MM.1S (cell line): ENCODE data around the gene CCDC18.

Source experiments
- DNase-seq: peaks from one replicate; pipeline ENCODE4 v3.0.0-alpha.2; 2015
- H2AFZ ChIP-seq: fragments of 300-600 bp; sonication (generic); 2 replicates; pipeline ENCODE4 v1.6.0; 2016; ENCODE audit warnings: antibody characterized with exemption, low read length
- H3F3A ChIP-seq: fragments of 300-600 bp; sonication (generic); 2 replicates; pipeline ENCODE4 v1.6.1; 2016; ENCODE audit warnings: mild to moderate bottlenecking, antibody characterized with exemption, low read length, moderate library complexity, mixed read lengths; ENCODE audit not compliant: insufficient read depth
- H3K27ac ChIP-seq: fragments of 300-600 bp; sonication (generic); 2 replicates; pipeline ENCODE4 v1.5.1; 2016; ENCODE audit warnings: mild to moderate bottlenecking, low read length
- H3K27me3 ChIP-seq: fragments of 300-600 bp; sonication (generic); replicated peaks from 2 replicates; pipeline ENCODE4 v1.6.0; 2016; ENCODE audit warnings: low read length; ENCODE audit not compliant: insufficient read depth
- H3K36me3 ChIP-seq: fragments of 300-600 bp; sonication (generic); replicated peaks from 2 replicates; pipeline ENCODE4 v1.6.1; 2016; ENCODE audit warnings: mild to moderate bottlenecking, low read length, mixed read lengths; ENCODE audit not compliant: insufficient read depth
- H3K4me1 ChIP-seq: fragments of 300-600 bp; sonication (generic); 2 replicates; pipeline ENCODE4 v1.6.1; 2016; ENCODE audit warnings: low read length, mixed read lengths
- H3K4me2 ChIP-seq: fragments of 300-600 bp; sonication (generic); 2 replicates; pipeline ENCODE4 v1.6.0; 2016; ENCODE audit warnings: low read depth, low read length
- H3K4me3 ChIP-seq: fragments of 300-600 bp; sonication (generic); 2 replicates; pipeline ENCODE4 v1.5.1; 2016; ENCODE audit warnings: low read length, mixed read lengths
- H3K79me2 ChIP-seq: fragments of 300-600 bp; sonication (generic); 2 replicates; pipeline ENCODE4 v1.6.1; 2016; ENCODE audit warnings: mixed run types, low read length, mixed read lengths
- H3K9ac ChIP-seq: fragments of 300-600 bp; sonication (generic); 2 replicates; pipeline ENCODE4 v1.6.1; 2016; ENCODE audit warnings: low read length, mixed read lengths
- H3K9me2 ChIP-seq: fragments of 300-600 bp; sonication (generic); replicated peaks from 2 replicates; pipeline ENCODE4 v1.6.1; 2016; ENCODE audit warnings: mild to moderate bottlenecking, low read length, mixed read lengths; ENCODE audit not compliant: insufficient read depth
- H3K9me3 ChIP-seq: fragments of 300-600 bp; sonication (generic); replicated peaks from 2 replicates; pipeline ENCODE4 v1.6.1; 2016; ENCODE audit warnings: mild to moderate bottlenecking, low read length, mixed read lengths; ENCODE audit not compliant: insufficient read depth
- H4K20me1 ChIP-seq: fragments of 300-600 bp; sonication (generic); 2 replicates; pipeline ENCODE4 v1.6.1; 2016; ENCODE audit warnings: mild to moderate bottlenecking, low read length, moderate library complexity, mixed read lengths; ENCODE audit not compliant: insufficient read depth
- CTCF ChIP-seq: fragments of 300-600 bp; sonication (generic); IDR thresholded peaks from 2 replicates; pipeline ENCODE4 v1.5.1; 2016; ENCODE audit warnings: antibody characterized with exemption, low read length, mixed read lengths
- EZH2 ChIP-seq: fragments of 300-600 bp; sonication (generic); optimal IDR thresholded peaks from 2 replicates; pipeline ENCODE3; 2017; ENCODE audit warnings: low read depth, mild to moderate bottlenecking, antibody characterized with exemption, low read length, mixed read lengths
- EZH2phosphoT487 ChIP-seq: fragments of 300-600 bp; sonication (generic); IDR thresholded peaks from 2 replicates; pipeline ENCODE4 v1.6.1; 2018; ENCODE audit warnings: antibody characterized with exemption, low read length

Gene CCDC18

GRCh38 chr1:93199150-93199549 lies 18.6 kb downstream of the CCDC18 start:
- no peaks in the 10 kb centered on the region for H3K9me3 ChIP-seq
- H3K9me2 ChIP-seq: no peaks in the 10 kb centered on the region
- H3K27me3 ChIP-seq: no peaks in the 10 kb centered on the region
- H4K20me1 ChIP-seq: no peaks in the 10 kb centered on the region
- no peaks in the 10 kb centered on the region for H3K79me2 ChIP-seq
- no peak overlapping the region for H3K4me3 ChIP-seq
- H2AFZ ChIP-seq: no peak overlapping the region
- no peak overlapping the region for H3K4me2 ChIP-seq
- H3K27ac ChIP-seq: no peak overlapping the region
- H3F3A ChIP-seq: no peaks in the 10 kb centered on the region
- no peak for DNase-seq
- TF ChIP-seq CTCF: no peak
- no peak for TF ChIP-seq EZH2phosphoT487
- no peak for TF ChIP-seq EZH2
- no peak overlapping the region for H3K9ac ChIP-seq
- H3K4me1 ChIP-seq: no peaks in the 10 kb centered on the region
- no peaks in the 10 kb centered on the region for H3K36me3 ChIP-seq

GRCh38 chr1:93200086-93200620 lies 19.6 kb downstream of the CCDC18 start:
- Histone ChIP-seq H3K27ac (no peak overlapping the region), H2AFZ (no peak overlapping the region), H4K20me1 (no peaks in the 10 kb centered on the region), H3K9ac (no peak overlapping the region), H3K9me2 (no peaks in the 10 kb centered on the region), H3K4me3 (no peak overlapping the region), H3F3A (no peaks in the 10 kb centered on the region), H3K27me3 (no peaks in the 10 kb centered on the region), H3K4me1 (no peaks in the 10 kb centered on the region), H3K79me2 (no peaks in the 10 kb centered on the region), H3K9me3 (no peaks in the 10 kb centered on the region), H3K36me3 (no peaks in the 10 kb centered on the region), H3K4me2 (no peak overlapping the region)
- TF ChIP-seq CTCF (no peak), EZH2 (no peak), EZH2phosphoT487 (no peak)
- DNase-seq: no peak

DNA sequence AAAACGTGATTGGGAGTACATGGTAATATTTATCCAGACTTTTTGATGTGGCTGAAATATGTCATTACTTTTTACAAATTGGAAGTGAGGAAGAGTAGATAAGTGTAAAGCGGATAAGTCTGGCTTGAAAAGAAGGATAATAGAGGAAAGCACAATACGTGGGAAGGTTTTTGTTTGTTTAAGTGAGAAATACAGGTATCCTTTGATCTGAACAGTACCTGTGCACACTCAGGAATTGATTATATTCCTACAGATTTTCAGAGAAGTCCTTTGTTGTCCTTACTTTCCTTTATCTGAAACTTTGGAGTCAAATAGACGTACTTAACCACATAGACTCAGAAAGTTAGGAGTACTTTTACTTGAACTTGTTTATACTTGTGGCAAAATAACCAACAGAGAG lies 20.2 kb downstream of the CCDC18 start:
- TF ChIP-seq CTCF (no peak), EZH2phosphoT487 (no peak), EZH2 (no peak)
- no peaks in the 10 kb centered on the region for H3K9me2 ChIP-seq
- no peaks in the 10 kb centered on the region for H3K27me3 ChIP-seq
- no peaks in the 10 kb centered on the region for H3K9me3 ChIP-seq
- no peaks in the 10 kb centered on the region for H3F3A ChIP-seq
- no peak overlapping the region for H2AFZ ChIP-seq
- no peak overlapping the region for H3K27ac ChIP-seq
- DNase-seq: no peak
- H3K4me3 ChIP-seq: no peak overlapping the region
- H3K9ac ChIP-seq: no peak overlapping the region
- no peaks in the 10 kb centered on the region for H3K4me1 ChIP-seq
- no peaks in the 10 kb centered on the region for H4K20me1 ChIP-seq
- no peaks in the 10 kb centered on the region for H3K79me2 ChIP-seq
- H3K4me2 ChIP-seq: no peak overlapping the region
- H3K36me3 ChIP-seq: no peaks in the 10 kb centered on the region
